ENCODE results near the gene CD8B2. TPM values are rescaled to one million over a fixed set of nuclear protein-coding genes. Genes with fewer than 3 reads are reported as not detected.
"Not testable (repeated sequence)": the region's sequence is repeated elsewhere in the genome, so short reads cannot be mapped to it uniquely, and the experiment has no call there.

The CD8B2 gene
- total RNA-seq, 2 donors from 2014 or later, result not detected

DNA sequence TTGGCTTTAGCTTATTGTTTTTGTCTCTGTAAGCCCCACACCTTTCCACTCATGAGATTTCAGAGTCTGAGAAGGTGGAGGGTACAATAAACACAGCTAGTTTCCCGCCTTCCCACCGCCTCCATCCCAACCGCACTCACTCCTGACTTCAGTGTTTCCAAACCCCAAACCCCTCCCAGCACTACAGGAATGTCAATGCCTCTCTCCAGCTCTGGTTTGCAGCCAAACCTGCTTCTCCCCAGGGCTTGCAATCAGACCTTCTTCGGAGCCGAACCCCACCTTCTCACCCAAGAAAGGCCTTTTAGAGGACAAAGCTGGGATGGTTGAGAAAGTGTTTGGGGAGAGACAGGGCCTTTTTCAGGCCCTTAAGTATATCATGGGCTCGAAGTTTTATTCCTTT lies 5.7 kb downstream of the CD8B2 start:
- H3K4me1 Mint-ChIP-seq; H3K27ac Mint-ChIP-seq; H3K9me3 Mint-ChIP-seq; DNase-seq; H3K9me3 ChIP-seq (ENCODE audit: control insufficient read depth, low read length); H3K36me3 Mint-ChIP-seq (ENCODE audit: low read depth); H3K4me3 ChIP-seq (ENCODE audit: low read length); H3K4me3 Mint-ChIP-seq; H3K4me1 ChIP-seq (ENCODE audit: control insufficient read depth, insufficient read depth, low read length); H3K27ac ChIP-seq (ENCODE audit: low read depth, low read length); H3K36me3 ChIP-seq (ENCODE audit: control insufficient read depth, insufficient read depth, low read length); H3K27me3 ChIP-seq (ENCODE audit: control insufficient read depth, insufficient read depth, low read length, poor library complexity, severe bottlenecking); H3K9ac ChIP-seq (ENCODE audit: extremely low read depth, low read length, poor library complexity, severe bottlenecking): not testable (repeated sequence)
- peaks cover 22% of the 10 kb centered on the region for H3K27me3 Mint-ChIP-seq (ENCODE audit: insufficient read depth)
- WGBS, 2 experiments (ENCODE audit: insufficient coverage in 1 of 2, insufficient read length in 1 of 2), result 82% methylated on average over 6 of the region's 6 CpGs; no CpG with 5 or more reads in 1 of the 2 experiments

DNA sequence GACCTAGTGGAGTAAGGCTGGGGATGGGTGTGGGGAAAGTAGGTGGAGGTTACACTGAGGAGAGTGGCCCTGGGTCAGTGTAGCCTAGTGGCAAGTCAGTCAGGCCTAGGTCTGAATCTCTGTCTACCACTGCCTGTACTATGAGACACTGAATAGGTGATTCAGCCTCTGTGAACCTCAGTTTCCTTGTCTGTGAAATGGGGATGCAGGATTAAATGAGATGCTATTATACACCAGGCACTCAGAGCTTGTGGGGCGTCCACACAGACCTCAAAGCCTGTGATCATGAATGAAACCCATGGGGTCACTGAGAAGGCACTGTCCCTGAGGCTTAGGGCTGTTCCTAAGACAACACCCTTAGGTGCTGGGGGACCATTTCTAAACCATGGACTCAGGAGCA lies 11.4 kb downstream of the CD8B2 start:
- not testable (repeated sequence) for H3K4me3 Mint-ChIP-seq; H3K4me1 Mint-ChIP-seq; H3K36me3 Mint-ChIP-seq (ENCODE audit: low read depth); H3K9me3 ChIP-seq (ENCODE audit: control insufficient read depth, low read length); H3K9me3 Mint-ChIP-seq; H3K27ac Mint-ChIP-seq; H3K4me3 ChIP-seq (ENCODE audit: low read length); H3K36me3 ChIP-seq (ENCODE audit: control insufficient read depth, insufficient read depth, low read length); DNase-seq; H3K4me1 ChIP-seq (ENCODE audit: control insufficient read depth, insufficient read depth, low read length); H3K27me3 ChIP-seq (ENCODE audit: control insufficient read depth, insufficient read depth, low read length, poor library complexity, severe bottlenecking); H3K9ac ChIP-seq (ENCODE audit: extremely low read depth, low read length, poor library complexity, severe bottlenecking); H3K27ac ChIP-seq (ENCODE audit: low read depth, low read length)
- peaks cover 13% of the 10 kb centered on the region for H3K27me3 Mint-ChIP-seq (ENCODE audit: insufficient read depth)
- WGBS, 2 experiments (ENCODE audit: insufficient coverage in 1 of 2, insufficient read length in 1 of 2), result 83 to 84% methylated on average over 1 of the region's 1 CpG

DNA sequence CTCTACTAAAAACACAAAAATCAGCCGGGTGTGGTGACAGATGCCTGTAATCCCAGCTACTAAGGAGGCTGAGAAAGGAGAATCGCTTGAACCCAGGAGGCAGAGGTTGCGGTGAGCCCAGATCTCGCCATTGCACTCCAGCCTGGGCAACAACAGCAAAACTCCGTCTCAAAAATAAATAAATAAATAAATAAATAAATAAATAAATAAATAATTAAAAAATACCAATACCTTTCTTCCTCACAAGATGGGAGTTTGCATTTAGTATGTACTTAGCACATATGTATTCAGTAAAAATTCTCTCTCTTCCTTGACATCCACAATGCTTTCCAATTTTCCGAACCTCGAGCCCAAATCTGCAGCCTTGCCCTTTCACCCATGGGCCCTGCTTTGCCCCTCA lies 13.2 kb downstream of the CD8B2 start:
- not testable (repeated sequence) for H3K27ac Mint-ChIP-seq; H3K27me3 ChIP-seq (ENCODE audit: control insufficient read depth, insufficient read depth, low read length, poor library complexity, severe bottlenecking); H3K9me3 ChIP-seq (ENCODE audit: control insufficient read depth, low read length); H3K36me3 Mint-ChIP-seq (ENCODE audit: low read depth); H3K4me1 Mint-ChIP-seq; H3K27ac ChIP-seq (ENCODE audit: low read depth, low read length); H3K9ac ChIP-seq (ENCODE audit: extremely low read depth, low read length, poor library complexity, severe bottlenecking); H3K4me1 ChIP-seq (ENCODE audit: control insufficient read depth, insufficient read depth, low read length); DNase-seq; H3K4me3 Mint-ChIP-seq; H3K4me3 ChIP-seq (ENCODE audit: low read length); H3K9me3 Mint-ChIP-seq; H3K36me3 ChIP-seq (ENCODE audit: control insufficient read depth, insufficient read depth, low read length)
- peaks cover 11% of the 10 kb centered on the region for H3K27me3 Mint-ChIP-seq (ENCODE audit: insufficient read depth)
- 73% methylated on average over 2 of the region's 7 CpGs; no CpG with 5 or more reads in 1 of the 2 experiments for WGBS, 2 experiments (ENCODE audit: insufficient coverage in 1 of 2, insufficient read length in 1 of 2)

DNA sequence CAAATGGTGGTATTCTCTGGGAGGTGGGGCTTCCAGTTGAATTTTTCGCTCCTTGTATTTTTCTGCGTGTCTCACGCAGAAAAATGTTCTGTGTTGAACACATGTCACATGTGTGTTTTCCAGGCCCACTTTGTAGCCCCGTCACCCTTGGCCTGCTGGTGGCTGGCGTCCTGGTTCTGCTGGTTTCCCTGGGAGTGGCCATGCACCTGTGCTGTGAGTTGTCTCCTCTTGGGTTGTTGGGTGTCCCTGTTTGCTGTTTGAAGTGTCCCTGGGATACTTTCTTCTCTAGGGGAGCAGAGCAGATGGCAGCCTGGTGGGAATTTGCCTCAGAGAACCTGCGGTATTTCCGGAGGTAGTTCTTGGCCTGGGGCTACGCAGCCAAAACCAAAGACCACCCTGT lies 15.2 kb downstream of the CD8B2 start:
- H3K4me1 Mint-ChIP-seq; H3K9me3 Mint-ChIP-seq; H3K27me3 ChIP-seq (ENCODE audit: control insufficient read depth, insufficient read depth, low read length, poor library complexity, severe bottlenecking); H3K27ac Mint-ChIP-seq; H3K4me3 ChIP-seq (ENCODE audit: low read length); H3K27ac ChIP-seq (ENCODE audit: low read depth, low read length); H3K27me3 Mint-ChIP-seq (ENCODE audit: insufficient read depth); H3K9me3 ChIP-seq (ENCODE audit: control insufficient read depth, low read length); H3K4me1 ChIP-seq (ENCODE audit: control insufficient read depth, insufficient read depth, low read length); H3K36me3 ChIP-seq (ENCODE audit: control insufficient read depth, insufficient read depth, low read length); H3K9ac ChIP-seq (ENCODE audit: extremely low read depth, low read length, poor library complexity, severe bottlenecking); H3K4me3 Mint-ChIP-seq; DNase-seq; H3K36me3 Mint-ChIP-seq (ENCODE audit: low read depth): not testable (repeated sequence)
- WGBS, 2 experiments (ENCODE audit: insufficient coverage in 1 of 2, insufficient read length in 1 of 2), result 83 to 96% methylated on average over 1 to 8 of the region's 8 CpGs

DNA sequence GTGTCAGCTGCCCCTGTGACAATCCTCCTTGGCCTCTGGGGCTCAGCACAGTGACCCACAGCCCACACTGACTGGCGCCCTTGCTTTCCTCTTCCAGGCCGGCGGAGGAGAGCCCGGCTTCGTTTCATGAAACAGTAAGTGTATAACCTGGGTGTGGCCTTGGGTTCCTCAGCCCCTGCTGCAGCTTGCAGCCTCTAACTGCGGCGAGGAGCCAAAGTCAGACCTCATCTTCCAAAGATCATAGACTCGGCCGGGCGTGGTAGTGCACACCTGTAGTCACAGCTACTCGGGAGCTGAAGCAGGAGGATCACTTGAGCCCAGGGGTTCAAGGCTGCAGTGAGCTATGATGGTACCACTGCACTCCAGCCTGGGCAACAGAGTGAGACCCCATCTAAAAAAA lies 17.0 kb downstream of the CD8B2 start:
- not testable (repeated sequence) for H3K4me3 Mint-ChIP-seq; H3K9me3 Mint-ChIP-seq; H3K4me1 ChIP-seq (ENCODE audit: control insufficient read depth, insufficient read depth, low read length); H3K4me1 Mint-ChIP-seq; H3K9me3 ChIP-seq (ENCODE audit: control insufficient read depth, low read length); H3K27ac ChIP-seq (ENCODE audit: low read depth, low read length); H3K27me3 Mint-ChIP-seq (ENCODE audit: insufficient read depth); H3K27ac Mint-ChIP-seq; H3K4me3 ChIP-seq (ENCODE audit: low read length); H3K9ac ChIP-seq (ENCODE audit: extremely low read depth, low read length, poor library complexity, severe bottlenecking); DNase-seq; H3K36me3 Mint-ChIP-seq (ENCODE audit: low read depth); H3K27me3 ChIP-seq (ENCODE audit: control insufficient read depth, insufficient read depth, low read length, poor library complexity, severe bottlenecking); H3K36me3 ChIP-seq (ENCODE audit: control insufficient read depth, insufficient read depth, low read length)
- WGBS, 2 experiments (ENCODE audit: insufficient coverage in 1 of 2, insufficient read length in 1 of 2), result 92 to 100% methylated on average over 1 to 7 of the region's 11 CpGs

DNA sequence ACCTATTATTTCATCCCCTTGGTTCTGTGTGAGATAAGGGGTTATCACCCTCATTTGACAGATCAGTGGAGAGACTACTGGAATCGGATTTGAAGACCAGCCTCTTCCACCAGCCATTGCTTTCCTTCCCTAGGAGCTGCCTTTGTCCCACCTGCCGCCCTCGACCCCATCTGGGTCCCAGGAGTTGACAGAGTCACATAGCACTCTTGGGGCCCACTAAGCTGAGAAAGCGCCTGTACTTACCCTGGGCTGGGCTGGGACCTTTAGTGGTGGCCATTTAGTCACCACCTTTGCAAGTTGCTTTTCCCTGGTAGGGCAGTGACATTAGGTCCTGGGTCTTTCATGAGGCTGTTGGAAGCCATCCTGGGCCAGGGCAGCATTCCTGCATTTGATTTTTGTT lies 17.6 kb downstream of the CD8B2 start:
- not testable (repeated sequence) for H3K9me3 ChIP-seq (ENCODE audit: control insufficient read depth, low read length); H3K27me3 ChIP-seq (ENCODE audit: control insufficient read depth, insufficient read depth, low read length, poor library complexity, severe bottlenecking); H3K4me1 ChIP-seq (ENCODE audit: control insufficient read depth, insufficient read depth, low read length); H3K9me3 Mint-ChIP-seq; DNase-seq; H3K4me3 Mint-ChIP-seq; H3K36me3 Mint-ChIP-seq (ENCODE audit: low read depth); H3K4me1 Mint-ChIP-seq; H3K9ac ChIP-seq (ENCODE audit: extremely low read depth, low read length, poor library complexity, severe bottlenecking); H3K27ac ChIP-seq (ENCODE audit: low read depth, low read length); H3K27me3 Mint-ChIP-seq (ENCODE audit: insufficient read depth); H3K4me3 ChIP-seq (ENCODE audit: low read length); H3K36me3 ChIP-seq (ENCODE audit: control insufficient read depth, insufficient read depth, low read length); H3K27ac Mint-ChIP-seq
- 88 to 100% methylated on average over 2 to 4 of the region's 4 CpGs for WGBS, 2 experiments (ENCODE audit: insufficient coverage in 1 of 2, insufficient read length in 1 of 2)

DNA sequence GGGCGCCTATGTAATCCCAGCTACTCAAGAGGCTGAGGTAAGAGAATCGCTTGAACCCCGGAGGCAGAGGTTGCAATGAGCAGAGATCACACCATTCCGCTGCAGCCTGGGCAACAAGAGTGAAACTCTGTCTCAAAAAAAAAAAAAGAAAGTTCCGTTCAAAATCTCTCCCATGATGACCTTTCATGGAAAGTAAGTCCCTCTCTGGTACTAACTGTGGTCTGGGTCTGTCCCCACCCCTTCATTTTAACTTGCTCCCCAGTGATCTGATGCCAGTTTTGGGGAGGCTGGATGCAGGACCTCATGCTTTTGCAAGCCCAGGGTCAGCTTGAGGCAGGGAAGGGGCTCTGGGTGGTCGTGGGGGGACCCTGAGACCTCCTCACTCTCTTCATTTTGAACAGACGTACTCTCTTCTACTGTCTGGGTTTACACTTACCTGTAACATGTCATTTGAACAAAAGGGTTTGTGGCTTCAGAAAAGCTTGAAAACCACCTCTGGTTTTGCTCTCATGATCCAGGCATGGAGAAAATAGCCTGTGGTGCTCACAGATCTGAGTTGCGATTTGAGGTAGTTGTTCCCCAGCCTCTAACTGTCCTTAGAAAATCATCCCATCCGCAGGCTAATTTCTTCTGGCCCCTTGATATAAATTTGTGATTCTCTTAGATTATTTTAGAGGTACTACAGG lies 19.0 kb downstream of the CD8B2 start:
- H3K4me1 Mint-ChIP-seq; H3K4me3 ChIP-seq (ENCODE audit: low read length); H3K27me3 ChIP-seq (ENCODE audit: control insufficient read depth, insufficient read depth, low read length, poor library complexity, severe bottlenecking); H3K36me3 ChIP-seq (ENCODE audit: control insufficient read depth, insufficient read depth, low read length); H3K27me3 Mint-ChIP-seq (ENCODE audit: insufficient read depth); H3K4me1 ChIP-seq (ENCODE audit: control insufficient read depth, insufficient read depth, low read length); H3K27ac Mint-ChIP-seq; H3K4me3 Mint-ChIP-seq; H3K9me3 Mint-ChIP-seq; H3K9me3 ChIP-seq (ENCODE audit: control insufficient read depth, low read length); DNase-seq; H3K9ac ChIP-seq (ENCODE audit: extremely low read depth, low read length, poor library complexity, severe bottlenecking); H3K36me3 Mint-ChIP-seq (ENCODE audit: low read depth); H3K27ac ChIP-seq (ENCODE audit: low read depth, low read length): not testable (repeated sequence)
- 95 to 100% methylated on average over 1 to 5 of the region's 9 CpGs for WGBS, 2 experiments (ENCODE audit: insufficient coverage in 1 of 2, insufficient read length in 1 of 2)
